Measurements from ENCODE around the gene BCOR.

DNA sequence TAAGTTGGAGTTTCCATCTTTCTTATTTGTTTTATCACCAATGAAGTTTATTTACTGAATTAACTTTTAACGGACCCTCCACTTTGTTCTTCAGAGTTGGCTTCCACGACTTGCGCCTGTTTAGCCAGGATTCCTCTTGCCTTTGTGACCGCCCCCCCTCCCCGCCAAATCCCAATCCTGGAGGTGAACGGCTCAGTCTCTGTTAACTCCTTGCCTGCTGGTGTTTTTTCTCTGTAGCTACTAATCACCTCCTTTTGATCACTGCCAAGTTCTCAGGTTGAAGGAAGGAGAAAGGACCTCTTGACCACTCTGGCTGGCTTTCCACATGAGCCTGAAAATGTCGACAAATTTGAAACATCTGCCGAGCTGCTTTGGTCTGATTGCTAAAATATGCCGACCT is 46.8 kb upstream of the BCOR start:
- TF ChIP-seq POLR2A (IDR thresholded peaks at IDR 0.05; ENCODE audit: low read depth, low read length) (no peak), CTCF (conservative IDR thresholded peaks at IDR 0.05; ENCODE audit: low read depth, low read length) (no peak), CHD1 (IDR thresholded peaks at IDR 0.05; ENCODE audit: low read depth, low read length) (no peak), RAD21 (IDR thresholded peaks at IDR 0.05; ENCODE audit: low read length) (no peak), RCOR1 (IDR thresholded peaks at IDR 0.05; ENCODE audit: insufficient replicate concordance, low read length) (no peak), RFX5 (IDR thresholded peaks at IDR 0.05; ENCODE audit: low read depth, low read length) (no peak), CEBPB (IDR thresholded peaks at IDR 0.05; ENCODE audit: low read depth, low read length) (no peak), MXI1 (IDR thresholded peaks at IDR 0.05; ENCODE audit: borderline replicate concordance, low read depth, low read length) (no peak), USF2 (IDR thresholded peaks at IDR 0.05; ENCODE audit: low read depth, low read length) (no peak), MAZ (IDR thresholded peaks at IDR 0.05; ENCODE audit: borderline replicate concordance, low read depth, low read length) (no peak), SMC3 (IDR thresholded peaks at IDR 0.05; ENCODE audit: low read depth, low read length) (no peak), FOS (IDR thresholded peaks at IDR 0.05; ENCODE audit: low read depth, low read length) (no peak)
